ENCODE measurements around the gene BEX2.
"Not testable (repeated sequence)": the region's sequence is repeated elsewhere in the genome, so short reads cannot be mapped to it uniquely, and the experiment has no call there.

BEX2 gene

DNA sequence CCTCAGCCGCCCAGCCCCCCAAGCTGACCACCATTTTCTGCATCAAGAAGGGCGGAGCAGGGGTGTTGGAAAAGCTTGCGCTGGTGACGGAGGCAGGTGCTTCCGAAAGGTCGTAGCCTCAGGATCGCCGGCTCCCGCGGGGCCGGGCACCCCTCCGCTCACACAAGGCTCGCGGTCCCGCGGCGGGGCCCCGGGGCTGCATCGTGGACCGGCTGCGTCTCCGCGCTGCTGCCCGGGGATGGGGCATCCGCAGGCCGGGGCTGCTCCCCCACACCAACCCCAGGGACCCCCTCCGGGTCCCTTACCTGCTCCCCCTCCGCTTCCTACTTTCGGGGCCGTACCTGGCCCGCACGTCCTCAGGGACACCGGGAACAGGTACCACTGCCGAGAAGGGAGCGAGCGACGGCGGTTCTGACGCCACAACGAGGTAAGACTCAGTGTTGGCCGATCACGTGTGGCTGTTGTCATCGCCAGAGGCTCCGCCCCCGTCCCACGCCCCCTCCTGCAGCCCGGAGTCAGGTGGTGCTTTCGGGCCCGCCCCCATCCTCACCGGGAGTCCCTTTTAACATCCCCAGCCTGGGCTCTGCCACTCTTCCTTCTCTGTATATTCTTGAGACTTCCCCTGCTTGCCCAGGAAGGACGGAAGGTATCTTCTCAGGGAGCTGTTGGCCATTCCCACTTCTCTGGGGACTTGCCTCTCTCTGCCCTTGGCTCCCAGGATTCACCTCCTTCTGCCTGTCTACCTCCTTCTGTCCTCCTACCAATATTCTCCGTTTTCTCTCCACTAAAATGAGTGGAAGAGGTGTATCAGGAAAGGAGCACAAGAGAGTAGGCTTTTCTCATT lies at the start of gene BEX2:
Gene BEX2, minus strand, starts transcription at position 436 of the 844 bp plus-strand sequence. CDS start 1,014 bp downstream, outside the sequence.
- Mint-ChIP-seq H3K27me3 (no peaks in the 10 kb centered on the region), H3K4me1 (ENCODE audit: low read depth) (no peaks in the 10 kb centered on the region), H3K4me3 (peak within 1 kb of the TSS; percentile 76), H3K36me3 (ENCODE audit: low read depth) (peaks cover 4% of the 10 kb centered on the region), H3K27ac (no peak within 1 kb of the TSS), H3K9me3 (no peaks in the 10 kb centered on the region)

DNA sequence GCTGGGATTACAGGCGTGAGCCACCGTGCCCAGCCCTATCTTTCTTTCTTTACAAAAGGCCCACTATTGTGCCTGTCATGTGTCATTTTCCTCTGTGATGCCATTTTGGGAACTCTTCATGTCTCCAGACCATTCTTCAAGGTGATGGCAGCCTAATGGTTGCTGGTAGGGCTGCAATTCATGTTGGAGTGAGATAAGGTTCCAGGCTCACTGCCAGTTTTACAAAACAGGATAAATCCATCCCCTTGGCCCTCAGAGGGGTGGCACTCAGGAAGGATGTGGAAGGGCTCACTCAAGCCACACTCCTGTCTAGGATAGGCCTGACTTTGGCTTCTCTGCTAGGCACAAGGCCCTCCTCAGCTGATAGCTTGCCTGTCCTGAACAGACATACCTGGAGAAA lies 49.3 kb upstream of the BEX2 start:
- Mint-ChIP-seq H3K27ac (no peak overlapping the region), H3K4me1 (ENCODE audit: low read depth) (peaks cover 8% of the 10 kb centered on the region)

DNA sequence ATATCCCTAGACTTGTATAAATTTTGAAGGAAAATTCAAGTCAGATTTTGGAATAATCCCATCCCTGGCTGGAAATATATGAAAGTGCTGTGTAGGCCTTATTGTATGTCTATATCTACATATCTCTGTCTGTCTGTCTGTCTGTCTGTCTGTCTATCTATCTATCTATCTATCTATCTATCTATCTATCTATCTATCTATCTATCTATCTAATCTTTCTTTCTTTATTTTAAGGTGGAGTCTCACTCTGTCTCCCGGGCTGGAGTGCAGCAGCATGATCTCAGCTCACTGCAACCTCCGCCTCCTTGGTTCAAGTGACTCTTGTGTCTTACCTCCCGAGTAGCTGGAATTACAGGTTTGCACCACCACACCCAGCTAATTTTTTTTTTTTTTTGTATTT lies 48.8 kb upstream of the BEX2 start:
- H3K4me1 Mint-ChIP-seq (ENCODE audit: low read depth); H3K9me3 Mint-ChIP-seq; H3K4me3 Mint-ChIP-seq; H3K27ac Mint-ChIP-seq; H3K36me3 Mint-ChIP-seq (ENCODE audit: low read depth); H3K27me3 Mint-ChIP-seq: not testable (repeated sequence)

More for the DNA sequence above, 49.3 kb upstream of the BEX2 start:
- Mint-ChIP-seq H3K27me3 (no peaks in the 10 kb centered on the region), H3K4me3 (no peak overlapping the region), H3K36me3 (ENCODE audit: low read depth) (peaks cover 4% of the 10 kb centered on the region), H3K9me3 (no peaks in the 10 kb centered on the region)

GRCh38 chrX:103357871-103358270 lies 47.1 kb upstream of the BEX2 start:
- Mint-ChIP-seq H3K4me3 (peak overlapping the region; percentile 89), H3K36me3 (ENCODE audit: low read depth) (peaks cover 4% of the 10 kb centered on the region), H3K4me1 (ENCODE audit: low read depth) (peaks cover 8% of the 10 kb centered on the region), H3K27me3 (peaks cover 3% of the 10 kb centered on the region), H3K27ac (no peak overlapping the region), H3K9me3 (no peaks in the 10 kb centered on the region)

- H3K9me3 Mint-ChIP-seq = no peaks in the 10 kb centered on the region
- peaks cover 3% of the 10 kb centered on the region for H3K27me3 Mint-ChIP-seq
- peak overlapping the region; percentile 89 for H3K27ac Mint-ChIP-seq
- H3K36me3 Mint-ChIP-seq (ENCODE audit: low read depth) = peaks cover 4% of the 10 kb centered on the region
- H3K4me3 Mint-ChIP-seq = peak overlapping the region; percentile 89
- H3K4me1 Mint-ChIP-seq (ENCODE audit: low read depth) = peaks cover 8% of the 10 kb centered on the region
Measured at GRCh38 chrX:103356858-103357257, 46.1 kb upstream of the BEX2 start.

DNA sequence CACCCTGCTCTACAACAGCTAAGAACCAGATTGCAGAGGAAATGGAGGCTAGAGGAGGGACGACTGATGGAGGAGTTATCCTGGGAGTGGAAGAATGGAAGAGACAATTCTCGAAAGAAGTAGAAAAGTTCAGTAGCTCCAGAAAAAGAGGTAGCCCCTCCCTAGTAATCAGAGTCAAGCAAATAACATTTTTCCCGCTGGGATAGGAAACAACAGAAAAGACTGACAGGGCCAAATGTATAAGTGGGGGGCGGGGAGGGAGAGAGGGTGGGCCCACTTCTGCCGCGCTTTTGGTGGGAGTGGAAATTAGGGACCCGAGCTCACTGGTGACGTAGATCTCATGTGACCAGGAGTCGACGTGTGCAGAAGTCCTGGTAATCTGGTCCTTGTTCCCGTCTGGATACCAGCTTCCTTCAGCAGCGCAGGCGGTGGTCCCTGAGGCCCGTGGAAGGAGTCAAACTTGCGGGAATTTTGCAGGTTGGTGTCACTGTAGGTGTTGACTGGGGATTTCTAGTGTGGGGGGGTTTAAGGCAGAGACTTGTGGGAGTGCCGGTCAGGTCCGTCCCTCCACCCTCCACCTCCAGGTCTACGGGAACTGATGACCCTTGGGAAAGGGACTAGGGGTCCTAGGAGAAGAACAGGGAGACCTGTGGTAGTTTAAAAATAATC lies 45.5 kb upstream of the BEX2 start, which contains the start of gene TCEAL9:
Gene TCEAL9, plus strand, starts transcription at position 377 of the 669 bp plus-strand sequence. CDS start 1,179 bp downstream, outside the sequence.
- peaks cover 8% of the 10 kb centered on the region for H3K4me1 Mint-ChIP-seq (ENCODE audit: low read depth)
- peak within 1 kb of the TSS; percentile 89 for H3K4me3 Mint-ChIP-seq
- H3K36me3 Mint-ChIP-seq (ENCODE audit: low read depth) = peaks cover 4% of the 10 kb centered on the region
- H3K9me3 Mint-ChIP-seq = no peaks in the 10 kb centered on the region
- H3K27me3 Mint-ChIP-seq = peaks cover 3% of the 10 kb centered on the region
- peak within 1 kb of the TSS; percentile 89 for H3K27ac Mint-ChIP-seq

GRCh38 chrX:103347682-103348397 lies 37.0 kb upstream of the BEX2 start:
- Mint-ChIP-seq H3K4me1 (ENCODE audit: low read depth) (no peaks in the 10 kb centered on the region), H3K27ac (no peak overlapping the region), H3K4me3 (no peak overlapping the region), H3K27me3 (no peaks in the 10 kb centered on the region), H3K9me3 (no peaks in the 10 kb centered on the region), H3K36me3 (ENCODE audit: low read depth) (no peaks in the 10 kb centered on the region)

- no peak overlapping the region for H3K4me3 Mint-ChIP-seq
- no peak overlapping the region for H3K27ac Mint-ChIP-seq
- no peaks in the 10 kb centered on the region for H3K4me1 Mint-ChIP-seq (ENCODE audit: low read depth)
- no peaks in the 10 kb centered on the region for H3K9me3 Mint-ChIP-seq
- no peaks in the 10 kb centered on the region for H3K36me3 Mint-ChIP-seq (ENCODE audit: low read depth)
- H3K27me3 Mint-ChIP-seq = peaks cover 4% of the 10 kb centered on the region
Measured at GRCh38 chrX:103344606-103345005, 33.8 kb upstream of the BEX2 start.

GRCh38 chrX:103343105-103343504 lies 32.3 kb upstream of the BEX2 start:
- no peaks in the 10 kb centered on the region for H3K9me3 Mint-ChIP-seq
- H3K4me1 Mint-ChIP-seq (ENCODE audit: low read depth) = no peaks in the 10 kb centered on the region
- no peak overlapping the region for H3K4me3 Mint-ChIP-seq
- peaks cover 4% of the 10 kb centered on the region for H3K27me3 Mint-ChIP-seq
- no peak overlapping the region for H3K27ac Mint-ChIP-seq
- H3K36me3 Mint-ChIP-seq (ENCODE audit: low read depth) = no peaks in the 10 kb centered on the region

- H3K27me3 Mint-ChIP-seq = peaks cover 4% of the 10 kb centered on the region
- no peaks in the 10 kb centered on the region for H3K9me3 Mint-ChIP-seq
- no peaks in the 10 kb centered on the region for H3K4me1 Mint-ChIP-seq (ENCODE audit: low read depth)
- no peaks in the 10 kb centered on the region for H3K36me3 Mint-ChIP-seq (ENCODE audit: low read depth)
- H3K27ac Mint-ChIP-seq = no peak overlapping the region
- no peak overlapping the region for H3K4me3 Mint-ChIP-seq
Measured at GRCh38 chrX:103338663-103339062, 27.9 kb upstream of the BEX2 start.

DNA sequence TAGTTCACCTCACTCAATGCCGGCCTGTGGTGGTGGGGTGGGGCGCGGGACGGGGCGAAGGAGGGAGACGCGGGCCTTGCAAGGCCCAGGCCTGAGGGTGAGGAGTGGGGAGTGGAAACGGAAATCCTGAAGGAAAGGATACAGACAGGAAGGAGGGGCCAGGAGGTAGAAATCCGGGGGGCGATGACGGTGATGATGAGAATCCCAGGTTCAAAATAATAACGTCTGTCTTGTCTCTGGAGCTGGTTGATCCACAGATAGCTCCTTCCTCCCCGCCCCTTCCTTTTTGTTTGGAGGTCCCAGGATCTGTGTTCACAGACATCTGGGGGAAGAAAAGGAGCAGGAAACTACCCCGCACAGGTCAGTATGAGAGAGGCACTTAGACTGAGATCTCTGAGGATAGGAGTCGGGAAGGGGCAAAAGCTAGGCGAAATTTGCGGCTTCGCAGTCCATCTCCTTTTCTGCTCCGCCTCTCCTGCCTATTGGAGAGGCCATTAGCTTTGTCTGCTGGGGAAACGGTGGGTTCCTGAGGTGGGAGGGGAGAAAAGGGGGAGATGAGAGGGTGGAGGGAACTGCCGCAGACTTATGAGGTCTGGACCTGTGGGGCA lies 20.0 kb upstream of the BEX2 start:
- H3K4me3 Mint-ChIP-seq = no peak overlapping the region
- H3K27me3 Mint-ChIP-seq = peaks cover 17% of the 10 kb centered on the region
- H3K27ac Mint-ChIP-seq = no peak overlapping the region
- H3K36me3 Mint-ChIP-seq (ENCODE audit: low read depth) = no peaks in the 10 kb centered on the region
- no peaks in the 10 kb centered on the region for H3K9me3 Mint-ChIP-seq
- no peaks in the 10 kb centered on the region for H3K4me1 Mint-ChIP-seq (ENCODE audit: low read depth)

- peaks cover 17% of the 10 kb centered on the region for H3K27me3 Mint-ChIP-seq
- no peak within 1 kb of the TSS for H3K4me3 Mint-ChIP-seq
- no peak within 1 kb of the TSS for H3K27ac Mint-ChIP-seq
Measured at GRCh38 chrX:103329991-103330390, 19.2 kb upstream of the BEX2 start, which contains the start of gene TCEAL7. Gene TCEAL7, plus strand, starts transcription at chrX:103330239. Its CDS starts 1,165 bp downstream, at chrX:103331404.

DNA sequence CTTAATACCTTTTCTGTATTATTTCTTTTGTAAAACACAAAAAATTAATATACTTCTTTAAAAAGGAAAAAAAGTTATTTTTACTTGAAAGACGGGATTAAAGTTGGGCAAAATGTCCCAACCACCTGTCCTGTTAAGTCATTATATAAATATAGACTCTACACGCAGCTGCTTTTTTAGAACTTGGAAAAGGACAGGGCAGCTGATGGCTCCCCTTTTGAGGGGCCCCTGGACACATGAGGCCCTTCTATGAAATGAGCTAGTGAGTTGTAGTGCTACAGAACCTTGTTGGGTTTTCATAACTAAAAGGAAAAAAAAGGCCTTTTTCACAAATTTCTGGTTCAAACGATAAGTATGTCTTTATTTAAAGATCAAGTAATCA lies 600 bp upstream of the BEX2 start:
- Mint-ChIP-seq H3K9me3 (no peaks in the 10 kb centered on the region), H3K36me3 (ENCODE audit: low read depth) (peaks cover 4% of the 10 kb centered on the region), H3K27me3 (no peaks in the 10 kb centered on the region), H3K4me1 (ENCODE audit: low read depth) (no peaks in the 10 kb centered on the region), H3K27ac (no peak overlapping the region), H3K4me3 (peak overlapping the region; percentile 76)

More at GRCh38 chrX:103329991-103330390, 19.2 kb upstream of the BEX2 start, which contains the start of gene TCEAL7:
- no peaks in the 10 kb centered on the region for H3K9me3 Mint-ChIP-seq
- no peaks in the 10 kb centered on the region for H3K4me1 Mint-ChIP-seq (ENCODE audit: low read depth)
- H3K36me3 Mint-ChIP-seq (ENCODE audit: low read depth) = no peaks in the 10 kb centered on the region

DNA sequence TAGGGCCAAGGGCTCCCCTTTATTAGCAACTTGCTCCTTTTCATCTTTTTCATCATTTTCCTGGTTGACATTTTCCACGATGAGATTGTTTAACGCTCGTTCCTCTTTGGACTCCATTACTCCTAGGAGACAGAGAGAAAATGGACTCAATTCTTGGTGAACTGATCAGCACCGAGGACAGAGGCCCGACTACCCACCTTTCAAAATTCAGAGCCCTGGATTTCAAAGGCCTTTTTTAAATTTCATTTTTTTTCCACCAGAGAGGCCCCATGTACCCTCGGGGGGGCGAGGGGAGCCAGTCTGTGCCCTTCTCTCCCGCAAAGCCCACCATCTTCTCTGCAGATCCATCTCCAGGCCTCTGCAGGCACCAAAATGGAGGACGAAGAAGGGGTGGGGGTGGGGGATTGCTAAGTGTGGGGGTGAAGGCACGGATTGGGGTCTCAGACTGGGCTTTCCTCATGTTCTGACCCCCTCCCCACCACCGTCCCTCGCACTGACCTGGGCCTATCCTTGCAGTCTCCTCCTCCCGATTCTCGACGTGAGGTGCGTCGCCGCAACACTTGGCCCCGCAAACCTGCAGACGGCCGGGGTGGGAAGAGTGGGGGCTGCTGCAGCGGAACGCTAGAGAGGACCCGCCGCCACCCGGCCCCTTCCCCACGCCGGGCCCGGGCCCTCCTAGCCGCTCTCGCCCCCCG lies 783 bp downstream of the BEX2 start:
- H3K4me3 Mint-ChIP-seq = peak overlapping the region; percentile 48
- H3K9me3 Mint-ChIP-seq = no peaks in the 10 kb centered on the region
- H3K27me3 Mint-ChIP-seq = no peaks in the 10 kb centered on the region
- no peak overlapping the region for H3K27ac Mint-ChIP-seq
- H3K36me3 Mint-ChIP-seq (ENCODE audit: low read depth) = peaks cover 4% of the 10 kb centered on the region
- peaks cover 3% of the 10 kb centered on the region for H3K4me1 Mint-ChIP-seq (ENCODE audit: low read depth)
